GM21528 (cell line): ENCODE results near the gene DGKE.

ENCODE experiments used
- ATAC-seq: cut with Tn5 transposase; IDR thresholded peaks from one replicate; pipeline ENCODE4 v1.9.1; 2021; ENCODE audit warnings: mild to moderate bottlenecking, moderate library complexity; ENCODE audit not compliant: unreplicated experiment, low FRiP score

The DGKE gene

GRCh38 chr17:56810891-56811775 is 22.8 kb upstream of the DGKE start:
- no peak for ATAC-seq

GRCh38 chr17:56812901-56813388 is 21.0 kb upstream of the DGKE start:
- ATAC-seq = no peak

- ATAC-seq = no peak
These were observed 18.2 kb upstream of the DGKE start for GRCh38 chr17:56815711-56816110.

GRCh38 chr17:56817066-56817465 is 16.9 kb upstream of the DGKE start:
- ATAC-seq = no peak

- ATAC-seq = no peak
These were observed 14.9 kb upstream of the DGKE start for GRCh38 chr17:56819030-56819429.

GRCh38 chr17:56819431-56820145 is 14.4 kb upstream of the DGKE start:
- peak; percentile 79 for ATAC-seq

- ATAC-seq = no peak
These were observed 13.7 kb upstream of the DGKE start for GRCh38 chr17:56820207-56820606.

GRCh38 chr17:56821847-56822534 is 12.0 kb upstream of the DGKE start:
- ATAC-seq = no peak

- no peak for ATAC-seq
These were observed 11.2 kb upstream of the DGKE start for GRCh38 chr17:56822725-56823124.

- no peak for ATAC-seq
These were observed 10.1 kb upstream of the DGKE start for GRCh38 chr17:56823848-56824247.

- ATAC-seq = no peak
These were observed 9.4 kb upstream of the DGKE start for GRCh38 chr17:56824503-56824902.

- ATAC-seq = no peak
These were observed 7.1 kb upstream of the DGKE start for GRCh38 chr17:56826611-56827414.

GRCh38 chr17:56830726-56831368 is 3.1 kb upstream of the DGKE start:
- ATAC-seq = no peak

GRCh38 chr17:56831369-56832095 is 2.4 kb upstream of the DGKE start:
- no peak for ATAC-seq

- no peak for ATAC-seq
These were observed 1.5 kb upstream of the DGKE start for GRCh38 chr17:56832446-56832845.

GRCh38 chr17:56833057-56833808 is 718 bp upstream of the DGKE start:
- peak; percentile 56 for ATAC-seq

- ATAC-seq = peak; percentile 28
These were observed 671 bp downstream of the DGKE start for GRCh38 chr17:56834380-56835263.

- ATAC-seq = no peak
These were observed 1.3 kb downstream of the DGKE start for GRCh38 chr17:56835264-56835585.
